ENCODE measurements around the gene EDN2.

DNA sequence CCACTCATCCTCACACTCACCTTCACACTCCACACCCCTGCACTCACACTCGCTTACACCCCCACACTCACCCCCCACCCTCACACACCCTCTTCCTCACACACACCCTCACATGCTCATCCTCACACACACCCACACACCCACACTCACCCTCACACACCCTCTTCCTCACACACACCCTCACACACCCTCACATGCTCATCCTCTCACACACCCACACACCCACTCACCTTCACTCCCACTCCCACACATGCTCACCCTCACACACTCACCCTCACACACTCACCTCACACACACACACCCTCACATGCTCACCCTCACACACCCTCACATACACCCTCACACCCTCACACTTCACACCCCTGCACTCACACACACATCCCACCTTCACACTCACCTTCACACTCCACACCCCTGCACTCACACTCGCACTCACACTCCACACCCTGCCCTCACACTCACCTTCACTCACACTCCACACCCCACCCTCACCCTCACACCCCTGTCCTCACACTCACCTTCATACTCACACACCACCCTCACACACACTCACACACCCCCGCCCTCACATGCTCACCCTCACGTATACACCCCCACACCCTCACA is 42.6 kb upstream of the EDN2 start:
- TF ChIP-seq, protein P1, sequence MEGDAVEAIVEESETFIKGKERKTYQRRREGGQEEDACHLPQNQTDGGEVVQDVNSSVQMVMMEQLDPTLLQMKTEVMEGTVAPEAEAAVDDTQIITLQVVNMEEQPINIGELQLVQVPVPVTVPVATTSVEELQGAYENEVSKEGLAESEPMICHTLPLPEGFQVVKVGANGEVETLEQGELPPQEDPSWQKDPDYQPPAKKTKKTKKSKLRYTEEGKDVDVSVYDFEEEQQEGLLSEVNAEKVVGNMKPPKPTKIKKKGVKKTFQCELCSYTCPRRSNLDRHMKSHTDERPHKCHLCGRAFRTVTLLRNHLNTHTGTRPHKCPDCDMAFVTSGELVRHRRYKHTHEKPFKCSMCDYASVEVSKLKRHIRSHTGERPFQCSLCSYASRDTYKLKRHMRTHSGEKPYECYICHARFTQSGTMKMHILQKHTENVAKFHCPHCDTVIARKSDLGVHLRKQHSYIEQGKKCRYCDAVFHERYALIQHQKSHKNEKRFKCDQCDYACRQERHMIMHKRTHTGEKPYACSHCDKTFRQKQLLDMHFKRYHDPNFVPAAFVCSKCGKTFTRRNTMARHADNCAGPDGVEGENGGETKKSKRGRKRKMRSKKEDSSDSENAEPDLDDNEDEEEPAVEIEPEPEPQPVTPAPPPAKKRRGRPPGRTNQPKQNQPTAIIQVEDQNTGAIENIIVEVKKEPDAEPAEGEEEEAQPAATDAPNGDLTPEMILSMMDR (IDR thresholded peaks at IDR 0.05; ENCODE audit: insufficient read depth, low read length, poor library complexity, severe bottlenecking) = no peak
- TF ChIP-seq EZH2phosphoT487 (conservative IDR thresholded peaks at IDR 0.05; ENCODE audit: low read length) = no peak
